ENCODE data around the gene CEMIP. TPM values are rescaled to one million over a fixed set of nuclear protein-coding genes. Genes with fewer than 3 reads are reported as not detected.

CEMIP gene
- total and polyA plus RNA-seq, 2 of the 8 experiments (the other 6 are each of a cell fraction or from before 2014, with no cell fraction given): 0.11 to 0.60 TPM

- Histone ChIP-seq H3K56ac (replicated peaks; ENCODE audit: insufficient read length, low read depth, low read length) (no peak overlapping the region), H2BK12ac (ENCODE audit: low read depth, low read length) (no peak overlapping the region), H3K18ac (ENCODE audit: extremely low read depth, low read length) (no peak overlapping the region), H3K23ac (ENCODE audit: insufficient read length) (no peak overlapping the region), H3K79me1 (ENCODE audit: low read depth, low read length) (no peaks in the 10 kb centered on the region; the same call in 1 of the 2 replicates), H4K5ac (ENCODE audit: insufficient read length, low read depth, low read length) (no peak overlapping the region), H3K79me2 (ENCODE audit: control insufficient read depth in 1 of 2, insufficient read depth in 2 of 2, low read length in 2 of 2) (no peaks in the 10 kb centered on the region), H3K4me2 (ENCODE audit: insufficient read depth in 1 of 2, low read depth in 2 of 2, low read length in 2 of 2) (no peak overlapping the region), H2AFZ (ENCODE audit: low read length) (no peak overlapping the region), H3K14ac (ENCODE audit: insufficient read length) (no peak overlapping the region), H3K9ac (replicated peaks in 1 of 4; ENCODE audit: extremely low read depth in 1 of 4, low read depth in 3 of 4, low read length in 3 of 4) (no peak overlapping the region), H2BK120ac (replicated peaks; ENCODE audit: low read depth, low read length) (no peak overlapping the region), H3K4me1 (replicated peaks in 1 of 4; ENCODE audit: control insufficient read depth in 3 of 4, insufficient read depth in 4 of 4, low read length in 3 of 4) (no peaks in the 10 kb centered on the region), H3K4me3 (ENCODE audit: extremely low read depth in 1 of 4, insufficient read depth in 2 of 4, low read depth in 3 of 4, low read length in 4 of 4) (no peak overlapping the region), H4K91ac (replicated peaks; ENCODE audit: insufficient read length, low read length) (no peak overlapping the region), H3K9me3 (ENCODE audit: insufficient read depth in 2 of 2, low read depth in 1 of 2, low read length in 1 of 2) (no peaks in the 10 kb centered on the region), H3K36me3 (ENCODE audit: control insufficient read depth in 2 of 4, insufficient read depth in 4 of 4, low read length in 3 of 4) (no peaks in the 10 kb centered on the region), H2AK5ac (ENCODE audit: low read depth, low read length) (no peak overlapping the region), H2BK5ac (ENCODE audit: low read depth, low read length) (no peak overlapping the region), H3K23me2 (ENCODE audit: low read depth, low read length) (no peaks in the 10 kb centered on the region), H3K27ac (ENCODE audit: low read depth, low read length) (no peak overlapping the region), H4K20me1 (replicated peaks in 1 of 2; ENCODE audit: control insufficient read depth in 1 of 2, insufficient read depth in 2 of 2, low read length in 2 of 2) (no peaks in the 10 kb centered on the region), H2BK15ac (ENCODE audit: low read length) (no peak overlapping the region), H4K8ac (ENCODE audit: extremely low read depth, insufficient read depth, low read length) (no peak overlapping the region), H3K27me3 (replicated peaks in 1 of 4; ENCODE audit: control insufficient read depth in 3 of 4, extremely low read depth in 1 of 4, insufficient read depth in 3 of 4, low read length in 3 of 4) (no peaks in the 10 kb centered on the region; a peak in 1 of 7 replicates), H2BK20ac (ENCODE audit: low read length) (no peak overlapping the region), H3K4ac (replicated peaks; ENCODE audit: insufficient read length, low read depth, low read length) (no peak overlapping the region)
- TF ChIP-seq RBBP5 (IDR thresholded peaks at IDR 0.05; ENCODE audit: borderline replicate concordance, low read depth, low read length) (no peak), CBX5 (IDR thresholded peaks at IDR 0.05; ENCODE audit: low read depth, low read length) (no peak), TBP (IDR thresholded peaks at IDR 0.05; ENCODE audit: low read depth, low read length) (no peak), FOSL1 (IDR thresholded peaks at IDR 0.05; ENCODE audit: insufficient read depth, low read depth, low read length) (no peak), SAP30 (IDR thresholded peaks at IDR 0.05; ENCODE audit: insufficient read depth, insufficient replicate concordance, low read length) (no peak), BCL11A (IDR thresholded peaks at IDR 0.05; ENCODE audit: low read depth in 2 of 2, low read length in 2 of 2) (no peak), EGR1 (IDR thresholded peaks at IDR 0.05; ENCODE audit: borderline replicate concordance, low read depth, low read length) (no peak), SRF (IDR thresholded peaks at IDR 0.05; ENCODE audit: low read depth, low read length) (no peak), RNF2 (IDR thresholded peaks at IDR 0.05; ENCODE audit: borderline replicate concordance, low read depth, low read length, missing control alignments, poor library complexity, severe bottlenecking) (no peak), CTBP2 (IDR thresholded peaks at IDR 0.05; ENCODE audit: borderline replicate concordance, insufficient read depth, insufficient read length, low read length) (no peak), SP2 (IDR thresholded peaks at IDR 0.05; ENCODE audit: low read length) (no peak)
- DNase-seq (ENCODE audit: low read depth in 1 of 2, low spot score in 2 of 2): no peak
- FAIRE-seq: no peak
- ChIA-PET CTCF (ENCODE audit: partially characterized antibody) (interaction anchor here (1.0 to 5.5 kb wide), 3 partner anchors 10 to 123 kb away, joined by 3 to 27 read pairs (median 4); partner anchors contain the start of gene CEMIP), POLR2A (ENCODE audit: partially characterized antibody) (no interaction called here)
- 90% methylated on average over 4 of the region's 4 CpGs; no CpG with 5 or more reads in 1 of the 2 experiments for WGBS, 2 experiments (ENCODE audit: extremely low coverage in 1 of 2, insufficient coverage in 1 of 2, insufficient read length in 1 of 2, insufficient replicate concordance in 2 of 2, low coverage in 1 of 2, low lambda C conversion rate in 2 of 2, missing lambda C conversion rate in 1 of 2)
These were observed 10.6 kb downstream of the CEMIP start for GRCh38 chr15:80789796-80790195.
